ENCODE results near the gene LAMA2.

LAMA2 gene

GRCh38 chr6:128882991-128883611 lies at the start of gene LAMA2:
LAMA2 (plus strand) TSS chr6:128883138; CDS start chr6:128883246, 108 bp downstream.
- Histone ChIP-seq H3K4me3 (ENCODE audit: low read depth in 1 of 2, low read length in 2 of 2) (peak within 1 kb of the TSS; percentile 61 to 66), H3K36me3 (ENCODE audit: control insufficient read depth in 1 of 2, insufficient read depth in 2 of 2, low read length in 2 of 2) (no peaks in the 10 kb centered on the region), H3K4me1 (ENCODE audit: control insufficient read depth in 1 of 2, insufficient read depth in 2 of 2, low read length in 2 of 2) (no peaks in the 10 kb centered on the region), H3K9ac (ENCODE audit: low read depth in 1 of 2, low read length in 2 of 2) (peak within 1 kb of the TSS in 1 of 2 donors; percentile 18), H3K27me3 (ENCODE audit: control insufficient read depth in 1 of 2, insufficient read depth in 2 of 2, low read length in 2 of 2) (peaks cover 4 to 11% of the 10 kb centered on the region in 2 donors), H3K27ac (ENCODE audit: low read depth, low read length) (peak within 1 kb of the TSS; percentile 10), H3K9me3 (ENCODE audit: control insufficient read depth in 1 of 2, low read length in 2 of 2) (no peaks in the 10 kb centered on the region)

- Histone ChIP-seq H3K9ac (ENCODE audit: low read depth in 1 of 2, low read length in 2 of 2) (no peak overlapping the region), H3K27me3 (ENCODE audit: control insufficient read depth in 1 of 2, insufficient read depth in 2 of 2, low read length in 2 of 2) (no peaks in the 10 kb centered on the region), H3K9me3 (ENCODE audit: control insufficient read depth in 1 of 2, low read length in 2 of 2) (no peaks in the 10 kb centered on the region), H3K4me1 (ENCODE audit: control insufficient read depth in 1 of 2, insufficient read depth in 2 of 2, low read length in 2 of 2) (no peaks in the 10 kb centered on the region), H3K27ac (ENCODE audit: low read depth, low read length) (no peak overlapping the region), H3K4me3 (ENCODE audit: low read depth in 1 of 2, low read length in 2 of 2) (no peak overlapping the region), H3K36me3 (ENCODE audit: control insufficient read depth in 1 of 2, insufficient read depth in 2 of 2, low read length in 2 of 2) (no peaks in the 10 kb centered on the region)
Observed at GRCh38 chr6:128836761-128837160, 46.2 kb upstream of the LAMA2 start.

- Histone ChIP-seq H3K4me3 (ENCODE audit: low read depth in 1 of 2, low read length in 2 of 2) (no peak overlapping the region), H3K27me3 (ENCODE audit: control insufficient read depth in 1 of 2, insufficient read depth in 2 of 2, low read length in 2 of 2) (no peaks in the 10 kb centered on the region), H3K9ac (ENCODE audit: low read depth in 1 of 2, low read length in 2 of 2) (no peak overlapping the region), H3K9me3 (ENCODE audit: control insufficient read depth in 1 of 2, low read length in 2 of 2) (no peaks in the 10 kb centered on the region), H3K27ac (ENCODE audit: low read depth, low read length) (no peak overlapping the region), H3K4me1 (ENCODE audit: control insufficient read depth in 1 of 2, insufficient read depth in 2 of 2, low read length in 2 of 2) (no peaks in the 10 kb centered on the region), H3K36me3 (ENCODE audit: control insufficient read depth in 1 of 2, insufficient read depth in 2 of 2, low read length in 2 of 2) (no peaks in the 10 kb centered on the region)
Observed at GRCh38 chr6:128841518-128841917, 41.4 kb upstream of the LAMA2 start.

- Histone ChIP-seq H3K4me1 (ENCODE audit: control insufficient read depth in 1 of 2, insufficient read depth in 2 of 2, low read length in 2 of 2) (no peaks in the 10 kb centered on the region), H3K4me3 (ENCODE audit: low read depth in 1 of 2, low read length in 2 of 2) (no peak overlapping the region)
Observed at GRCh38 chr6:128844598-128844997, 38.3 kb upstream of the LAMA2 start.

GRCh38 chr6:128847431-128848210 lies 35.3 kb upstream of the LAMA2 start:
- no peak overlapping the region for H3K4me3 ChIP-seq (ENCODE audit: low read depth in 1 of 2, low read length in 2 of 2)
- no peaks in the 10 kb centered on the region for H3K4me1 ChIP-seq (ENCODE audit: control insufficient read depth in 1 of 2, insufficient read depth in 2 of 2, low read length in 2 of 2)
- no peaks in the 10 kb centered on the region for H3K36me3 ChIP-seq (ENCODE audit: control insufficient read depth in 1 of 2, insufficient read depth in 2 of 2, low read length in 2 of 2)
- H3K9ac ChIP-seq (ENCODE audit: low read depth in 1 of 2, low read length in 2 of 2): no peak overlapping the region
- no peaks in the 10 kb centered on the region for H3K9me3 ChIP-seq (ENCODE audit: control insufficient read depth in 1 of 2, low read length in 2 of 2)
- no peak overlapping the region for H3K27ac ChIP-seq (ENCODE audit: low read depth, low read length)
- no peaks in the 10 kb centered on the region for H3K27me3 ChIP-seq (ENCODE audit: control insufficient read depth in 1 of 2, insufficient read depth in 2 of 2, low read length in 2 of 2)

More at GRCh38 chr6:128844598-128844997, 38.3 kb upstream of the LAMA2 start:
- Histone ChIP-seq H3K27me3 (ENCODE audit: control insufficient read depth in 1 of 2, insufficient read depth in 2 of 2, low read length in 2 of 2) (no peaks in the 10 kb centered on the region), H3K9ac (ENCODE audit: low read depth in 1 of 2, low read length in 2 of 2) (no peak overlapping the region), H3K27ac (ENCODE audit: low read depth, low read length) (no peak overlapping the region), H3K9me3 (ENCODE audit: control insufficient read depth in 1 of 2, low read length in 2 of 2) (no peaks in the 10 kb centered on the region), H3K36me3 (ENCODE audit: control insufficient read depth in 1 of 2, insufficient read depth in 2 of 2, low read length in 2 of 2) (no peaks in the 10 kb centered on the region)

- Histone ChIP-seq H3K27ac (ENCODE audit: low read depth, low read length) (no peak overlapping the region), H3K9me3 (ENCODE audit: control insufficient read depth in 1 of 2, low read length in 2 of 2) (no peaks in the 10 kb centered on the region), H3K4me1 (ENCODE audit: control insufficient read depth in 1 of 2, insufficient read depth in 2 of 2, low read length in 2 of 2) (no peaks in the 10 kb centered on the region), H3K27me3 (ENCODE audit: control insufficient read depth in 1 of 2, insufficient read depth in 2 of 2, low read length in 2 of 2) (no peaks in the 10 kb centered on the region), H3K9ac (ENCODE audit: low read depth in 1 of 2, low read length in 2 of 2) (no peak overlapping the region), H3K4me3 (ENCODE audit: low read depth in 1 of 2, low read length in 2 of 2) (no peak overlapping the region), H3K36me3 (ENCODE audit: control insufficient read depth in 1 of 2, insufficient read depth in 2 of 2, low read length in 2 of 2) (no peaks in the 10 kb centered on the region)
Observed at GRCh38 chr6:128848212-128848935, 34.6 kb upstream of the LAMA2 start.

- Histone ChIP-seq H3K27ac (ENCODE audit: low read depth, low read length) (no peak overlapping the region), H3K9me3 (ENCODE audit: control insufficient read depth in 1 of 2, low read length in 2 of 2) (no peaks in the 10 kb centered on the region), H3K9ac (ENCODE audit: low read depth in 1 of 2, low read length in 2 of 2) (no peak overlapping the region), H3K4me3 (ENCODE audit: low read depth in 1 of 2, low read length in 2 of 2) (no peak overlapping the region), H3K27me3 (ENCODE audit: control insufficient read depth in 1 of 2, insufficient read depth in 2 of 2, low read length in 2 of 2) (no peaks in the 10 kb centered on the region), H3K4me1 (ENCODE audit: control insufficient read depth in 1 of 2, insufficient read depth in 2 of 2, low read length in 2 of 2) (no peaks in the 10 kb centered on the region), H3K36me3 (ENCODE audit: control insufficient read depth in 1 of 2, insufficient read depth in 2 of 2, low read length in 2 of 2) (no peaks in the 10 kb centered on the region)
Observed at GRCh38 chr6:128855581-128856085, 27.3 kb upstream of the LAMA2 start.

- Histone ChIP-seq H3K27ac (ENCODE audit: low read depth, low read length) (no peak overlapping the region), H3K27me3 (ENCODE audit: control insufficient read depth in 1 of 2, insufficient read depth in 2 of 2, low read length in 2 of 2) (no peaks in the 10 kb centered on the region), H3K9ac (ENCODE audit: low read depth in 1 of 2, low read length in 2 of 2) (no peak overlapping the region), H3K9me3 (ENCODE audit: control insufficient read depth in 1 of 2, low read length in 2 of 2) (no peaks in the 10 kb centered on the region), H3K36me3 (ENCODE audit: control insufficient read depth in 1 of 2, insufficient read depth in 2 of 2, low read length in 2 of 2) (no peaks in the 10 kb centered on the region), H3K4me3 (ENCODE audit: low read depth in 1 of 2, low read length in 2 of 2) (no peak overlapping the region), H3K4me1 (ENCODE audit: control insufficient read depth in 1 of 2, insufficient read depth in 2 of 2, low read length in 2 of 2) (no peaks in the 10 kb centered on the region)
Observed at GRCh38 chr6:128857806-128858205, 25.1 kb upstream of the LAMA2 start.

GRCh38 chr6:128860782-128861181 lies 22.2 kb upstream of the LAMA2 start:
- no peaks in the 10 kb centered on the region for H3K27me3 ChIP-seq (ENCODE audit: control insufficient read depth in 1 of 2, insufficient read depth in 2 of 2, low read length in 2 of 2)

GRCh38 chr6:128863983-128864382 lies 19.0 kb upstream of the LAMA2 start:
- Histone ChIP-seq H3K4me1 (ENCODE audit: control insufficient read depth in 1 of 2, insufficient read depth in 2 of 2, low read length in 2 of 2) (no peaks in the 10 kb centered on the region), H3K27ac (ENCODE audit: low read depth, low read length) (no peak overlapping the region), H3K27me3 (ENCODE audit: control insufficient read depth in 1 of 2, insufficient read depth in 2 of 2, low read length in 2 of 2) (no peaks in the 10 kb centered on the region), H3K9ac (ENCODE audit: low read depth in 1 of 2, low read length in 2 of 2) (no peak overlapping the region), H3K9me3 (ENCODE audit: control insufficient read depth in 1 of 2, low read length in 2 of 2) (no peaks in the 10 kb centered on the region), H3K4me3 (ENCODE audit: low read depth in 1 of 2, low read length in 2 of 2) (no peak overlapping the region), H3K36me3 (ENCODE audit: control insufficient read depth in 1 of 2, insufficient read depth in 2 of 2, low read length in 2 of 2) (no peaks in the 10 kb centered on the region)

More at GRCh38 chr6:128860782-128861181, 22.2 kb upstream of the LAMA2 start:
- Histone ChIP-seq H3K9me3 (ENCODE audit: control insufficient read depth in 1 of 2, low read length in 2 of 2) (no peaks in the 10 kb centered on the region), H3K36me3 (ENCODE audit: control insufficient read depth in 1 of 2, insufficient read depth in 2 of 2, low read length in 2 of 2) (no peaks in the 10 kb centered on the region), H3K27ac (ENCODE audit: low read depth, low read length) (no peak overlapping the region), H3K4me3 (ENCODE audit: low read depth in 1 of 2, low read length in 2 of 2) (no peak overlapping the region), H3K4me1 (ENCODE audit: control insufficient read depth in 1 of 2, insufficient read depth in 2 of 2, low read length in 2 of 2) (no peaks in the 10 kb centered on the region), H3K9ac (ENCODE audit: low read depth in 1 of 2, low read length in 2 of 2) (no peak overlapping the region)
